ENCODE results near the gene EEFSEC. TPM values are rescaled to one million over a fixed set of nuclear protein-coding genes. Genes with fewer than 3 reads are reported as not detected.
A peak's percentile ranks its signal among the peaks of the same experiment; 100 is the strongest.

The EEFSEC gene
- total RNA-seq, 1 donor: 5.1 TPM

- Histone ChIP-seq H3K4me2 (ENCODE audit: insufficient read depth, low read length) (no peak overlapping the region), H3K79me2 (ENCODE audit: insufficient read depth, low read length) (no peaks in the 10 kb centered on the region), H3K9me3 (ENCODE audit: low read depth, low read length) (no peaks in the 10 kb centered on the region), H4K20me1 (ENCODE audit: insufficient read depth, low read length) (no peaks in the 10 kb centered on the region), H3K36me3 (ENCODE audit: insufficient read depth, low read length) (no peaks in the 10 kb centered on the region), H3K27ac (ENCODE audit: low read depth, low read length) (no peak overlapping the region), H2AFZ (ENCODE audit: low read length) (no peak overlapping the region), H3K4me3 (ENCODE audit: insufficient read depth, low read length) (no peak overlapping the region), H3K27me3 (ENCODE audit: insufficient read depth, low read length) (peaks cover 48% of the 10 kb centered on the region), H3K4me1 (ENCODE audit: insufficient read depth, low read length) (no peaks in the 10 kb centered on the region)
- DNase-seq (ENCODE audit: insufficient read length, low spot score, missing footprints): no peak
- no peak for TF ChIP-seq CTCF (IDR thresholded peaks at IDR 0.05; ENCODE audit: extremely low read depth, low read depth, low read length)
These were observed 282.9 kb downstream of the EEFSEC start for GRCh38 chr3:128436214-128436613.

GRCh38 chr3:128438488-128439072, 285.3 kb downstream of the EEFSEC start:
- H3K27me3 ChIP-seq (ENCODE audit: insufficient read depth, low read length): peaks cover 25% of the 10 kb centered on the region
- no peaks in the 10 kb centered on the region for H3K9me3 ChIP-seq (ENCODE audit: low read depth, low read length)

GRCh38 chr3:128439226-128439625, 285.9 kb downstream of the EEFSEC start:
- no peaks in the 10 kb centered on the region for H3K4me1 ChIP-seq (ENCODE audit: insufficient read depth, low read length)
- no peak for DNase-seq (ENCODE audit: insufficient read length, low spot score, missing footprints)
- H3K27ac ChIP-seq (ENCODE audit: low read depth, low read length): no peak overlapping the region
- peaks cover 22% of the 10 kb centered on the region for H3K27me3 ChIP-seq (ENCODE audit: insufficient read depth, low read length)
- no peak for TF ChIP-seq CTCF (IDR thresholded peaks at IDR 0.05; ENCODE audit: extremely low read depth, low read depth, low read length)
- H3K36me3 ChIP-seq (ENCODE audit: insufficient read depth, low read length): no peaks in the 10 kb centered on the region
- no peaks in the 10 kb centered on the region for H3K9me3 ChIP-seq (ENCODE audit: low read depth, low read length)
- no peaks in the 10 kb centered on the region for H3K79me2 ChIP-seq (ENCODE audit: insufficient read depth, low read length)
- no peak overlapping the region for H3K4me3 ChIP-seq (ENCODE audit: insufficient read depth, low read length)
- no peak overlapping the region for H3K4me2 ChIP-seq (ENCODE audit: insufficient read depth, low read length)
- H4K20me1 ChIP-seq (ENCODE audit: insufficient read depth, low read length): no peaks in the 10 kb centered on the region
- no peak overlapping the region for H2AFZ ChIP-seq (ENCODE audit: low read length)

More at GRCh38 chr3:128438488-128439072, 285.3 kb downstream of the EEFSEC start:
- Histone ChIP-seq H2AFZ (ENCODE audit: low read length) (no peak overlapping the region), H4K20me1 (ENCODE audit: insufficient read depth, low read length) (no peaks in the 10 kb centered on the region), H3K4me2 (ENCODE audit: insufficient read depth, low read length) (no peak overlapping the region), H3K79me2 (ENCODE audit: insufficient read depth, low read length) (no peaks in the 10 kb centered on the region), H3K4me3 (ENCODE audit: insufficient read depth, low read length) (no peak overlapping the region), H3K27ac (ENCODE audit: low read depth, low read length) (no peak overlapping the region), H3K4me1 (ENCODE audit: insufficient read depth, low read length) (no peaks in the 10 kb centered on the region), H3K36me3 (ENCODE audit: insufficient read depth, low read length) (no peaks in the 10 kb centered on the region)
- TF ChIP-seq CTCF (IDR thresholded peaks at IDR 0.05; ENCODE audit: extremely low read depth, low read depth, low read length): peak; percentile 28
- no peak for DNase-seq (ENCODE audit: insufficient read length, low spot score, missing footprints)

GRCh38 chr3:128442070-128442469, 288.8 kb downstream of the EEFSEC start:
- Histone ChIP-seq H3K4me3 (ENCODE audit: insufficient read depth, low read length) (no peak overlapping the region), H4K20me1 (ENCODE audit: insufficient read depth, low read length) (no peaks in the 10 kb centered on the region), H3K4me1 (ENCODE audit: insufficient read depth, low read length) (no peaks in the 10 kb centered on the region), H3K4me2 (ENCODE audit: insufficient read depth, low read length) (no peak overlapping the region), H3K27ac (ENCODE audit: low read depth, low read length) (no peak overlapping the region), H2AFZ (ENCODE audit: low read length) (no peak overlapping the region), H3K27me3 (ENCODE audit: insufficient read depth, low read length) (peaks cover 17% of the 10 kb centered on the region), H3K36me3 (ENCODE audit: insufficient read depth, low read length) (no peaks in the 10 kb centered on the region), H3K79me2 (ENCODE audit: insufficient read depth, low read length) (no peaks in the 10 kb centered on the region), H3K9me3 (ENCODE audit: low read depth, low read length) (no peaks in the 10 kb centered on the region)
- no peak for TF ChIP-seq CTCF (IDR thresholded peaks at IDR 0.05; ENCODE audit: extremely low read depth, low read depth, low read length)
- DNase-seq (ENCODE audit: insufficient read length, low spot score, missing footprints): no peak
